Left ventricle myocardium inferior (tissue), 1 donor: ENCODE measurements around the gene GTF3C1. TPM values are rescaled to one million over a fixed set of nuclear protein-coding genes. Genes with fewer than 3 reads are reported as not detected.
"Not testable (repeated sequence)": the region's sequence is repeated elsewhere in the genome, so short reads cannot be mapped to it uniquely, and the experiment has no call there.

ENCODE experiments used
- DNase-seq: peaks from one replicate; pipeline ENCODE4 v3.0.0-alpha.2; 2020
- H3K27ac ChIP-seq: fragments of 200-600 bp; replicated peaks from 2 replicates; pipeline ENCODE4 v1.8.0; 2021
- H3K27me3 ChIP-seq: fragments of 200-600 bp; 2 replicates; pipeline ENCODE4 v1.8.0; 2021; ENCODE audit warnings: low read depth
- H3K36me3 ChIP-seq: fragments of 200-600 bp; 2 replicates; pipeline ENCODE4 v1.8.0; 2021
- H3K4me1 ChIP-seq: fragments of 200-600 bp; 2 replicates; pipeline ENCODE4 v1.8.0; 2021
- H3K4me3 ChIP-seq: fragments of 200-600 bp; 2 replicates; pipeline ENCODE4 v1.8.0; 2021; ENCODE audit warnings: mild to moderate bottlenecking, moderate library complexity
- H3K9me3 ChIP-seq: fragments of 200-600 bp; replicated peaks from 2 replicates; pipeline ENCODE4 v1.8.0; 2021
- CTCF ChIP-seq: fragments of 200-600 bp; IDR thresholded peaks from 2 replicates; pipeline ENCODE4 v1.8.0; 2021; ENCODE audit warnings: antibody characterized with exemption, mild to moderate bottlenecking, borderline replicate concordance
- intact Hi-C: fragments of 100-400 bp; cut with micrococcal nuclease; formaldehyde crosslinking; loops from one replicate; pipeline ENCODE4 v1.11.0; 2022
- total RNA-seq: library from RNA; stranded (reverse); fragmentation: NEBNext Ultra II Directional; extraction: Animal tissue kit (Norgen Biotek cat#: 25700); gene quantifications from one replicate; pipeline ENCODE4 v1.2.1, GENCODE V29; 2021
- donor health status: DM: no; HTN: yes; CAD: no; lungs with severe emphysema.

GTF3C1 gene
- total RNA-seq, 1 donor from 2014 or later = 46.9 TPM

GRCh38 chr16:27571433-27572326 lies 22.0 kb upstream of the GTF3C1 start:
- Histone ChIP-seq H3K27me3 (no peaks in the 10 kb centered on the region), H3K4me1 (peaks cover 15% of the 10 kb centered on the region), H3K36me3 (peaks cover 10% of the 10 kb centered on the region), H3K4me3 (no peak overlapping the region), H3K27ac (no peak overlapping the region), H3K9me3 (no peaks in the 10 kb centered on the region)
- intact Hi-C loops = no loop called here
- no peak for TF ChIP-seq CTCF
- DNase-seq = no peak

- DNase-seq, H3K36me3 ChIP-seq, H3K27me3 ChIP-seq, H3K4me3 ChIP-seq, H3K9me3 ChIP-seq, H3K27ac ChIP-seq, intact Hi-C loops: not testable (repeated sequence)
- peaks cover 15% of the 10 kb centered on the region for H3K4me1 ChIP-seq
Measured at GRCh38 chr16:27570986-27571385, 21.3 kb upstream of the GTF3C1 start.

GRCh38 chr16:27568077-27568476 lies 18.4 kb upstream of the GTF3C1 start:
- Histone ChIP-seq H3K4me3 (no peak overlapping the region), H3K9me3 (no peaks in the 10 kb centered on the region), H3K27me3 (no peaks in the 10 kb centered on the region), H3K36me3 (no peaks in the 10 kb centered on the region), H3K4me1 (peaks cover 30% of the 10 kb centered on the region), H3K27ac (no peak overlapping the region)
- no peak for DNase-seq
- TF ChIP-seq CTCF = no peak
- intact Hi-C loops = no loop called here

- intact Hi-C loops = no loop called here
Measured at GRCh38 chr16:27566417-27566816, 16.7 kb upstream of the GTF3C1 start.

GRCh38 chr16:27564224-27564623 lies 14.5 kb upstream of the GTF3C1 start:
- Histone ChIP-seq H3K27me3 (no peaks in the 10 kb centered on the region), H3K36me3 (no peaks in the 10 kb centered on the region), H3K27ac (no peak overlapping the region), H3K4me3 (no peak overlapping the region), H3K4me1 (peaks cover 36% of the 10 kb centered on the region), H3K9me3 (no peaks in the 10 kb centered on the region)
- intact Hi-C loops = no loop called here
- no peak for TF ChIP-seq CTCF
- no peak for DNase-seq

More at GRCh38 chr16:27566417-27566816, 16.7 kb upstream of the GTF3C1 start:
- Histone ChIP-seq H3K36me3 (no peaks in the 10 kb centered on the region), H3K27me3 (no peaks in the 10 kb centered on the region), H3K4me3 (no peak overlapping the region), H3K27ac (no peak overlapping the region), H3K4me1 (peaks cover 23% of the 10 kb centered on the region), H3K9me3 (no peaks in the 10 kb centered on the region)
- no peak for DNase-seq
- TF ChIP-seq CTCF = no peak

- H3K36me3 ChIP-seq = no peaks in the 10 kb centered on the region
- peaks cover 36% of the 10 kb centered on the region for H3K4me1 ChIP-seq
- H3K4me3 ChIP-seq = no peak overlapping the region
- intact Hi-C loops = no loop called here
- peak overlapping the region; percentile 46 for H3K27ac ChIP-seq
- no peaks in the 10 kb centered on the region for H3K9me3 ChIP-seq
- no peaks in the 10 kb centered on the region for H3K27me3 ChIP-seq
- TF ChIP-seq CTCF = no peak
- DNase-seq = no peak
Measured at GRCh38 chr16:27561216-27561615, 11.5 kb upstream of the GTF3C1 start.
